Activated CD8-positive, alpha-beta memory T cell treated with anti-CD3 and anti-CD28 coated beads, Interleukin-2, amount 50 U/mL, for 4 hours (primary cell): ENCODE data around the gene RGS1.

Experiments
- DNase-seq: peaks from one replicate; pipeline ENCODE4 v3.0.0-alpha.2; 2020

The RGS1 gene

DNA sequence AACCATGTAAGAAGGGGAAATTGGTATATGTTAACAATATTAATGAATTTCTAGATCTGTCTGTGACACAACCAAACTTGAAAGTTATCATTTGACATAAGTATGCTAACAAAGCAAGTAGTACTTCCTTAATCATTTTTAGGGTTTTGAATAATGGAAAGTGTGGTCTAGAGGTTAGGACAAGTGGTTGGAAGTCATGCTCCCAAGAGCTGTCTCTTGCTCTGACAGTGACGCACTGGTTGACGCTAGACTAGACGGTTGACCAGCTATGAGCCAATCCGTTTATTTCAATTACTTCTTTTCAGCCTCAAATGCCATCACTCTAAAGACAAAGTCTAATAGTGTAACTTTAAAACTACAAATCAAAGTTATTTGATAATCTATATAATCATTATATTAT, 20.7 kb upstream of the RGS1 start:
- DNase-seq, result no peak

DNA sequence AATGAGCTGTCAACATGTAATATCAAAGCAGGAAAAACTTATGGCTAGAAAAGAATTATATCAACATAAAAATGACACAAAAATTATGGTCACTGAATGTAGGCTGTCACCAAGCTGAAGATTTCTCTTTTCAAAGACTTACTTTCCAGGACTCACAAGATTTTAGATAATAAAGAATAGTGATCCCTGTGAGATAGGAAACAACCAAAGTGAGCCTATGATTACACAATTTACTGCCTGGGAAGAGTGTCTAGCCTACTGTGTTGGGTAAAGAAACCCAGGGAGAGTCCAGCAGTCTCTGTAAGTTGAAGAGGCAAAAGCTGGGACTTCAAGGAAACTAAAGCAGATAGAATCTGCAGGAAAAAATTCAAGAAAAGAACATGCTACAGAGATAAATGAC, 20.2 kb upstream of the RGS1 start:
- no peak for DNase-seq

DNA sequence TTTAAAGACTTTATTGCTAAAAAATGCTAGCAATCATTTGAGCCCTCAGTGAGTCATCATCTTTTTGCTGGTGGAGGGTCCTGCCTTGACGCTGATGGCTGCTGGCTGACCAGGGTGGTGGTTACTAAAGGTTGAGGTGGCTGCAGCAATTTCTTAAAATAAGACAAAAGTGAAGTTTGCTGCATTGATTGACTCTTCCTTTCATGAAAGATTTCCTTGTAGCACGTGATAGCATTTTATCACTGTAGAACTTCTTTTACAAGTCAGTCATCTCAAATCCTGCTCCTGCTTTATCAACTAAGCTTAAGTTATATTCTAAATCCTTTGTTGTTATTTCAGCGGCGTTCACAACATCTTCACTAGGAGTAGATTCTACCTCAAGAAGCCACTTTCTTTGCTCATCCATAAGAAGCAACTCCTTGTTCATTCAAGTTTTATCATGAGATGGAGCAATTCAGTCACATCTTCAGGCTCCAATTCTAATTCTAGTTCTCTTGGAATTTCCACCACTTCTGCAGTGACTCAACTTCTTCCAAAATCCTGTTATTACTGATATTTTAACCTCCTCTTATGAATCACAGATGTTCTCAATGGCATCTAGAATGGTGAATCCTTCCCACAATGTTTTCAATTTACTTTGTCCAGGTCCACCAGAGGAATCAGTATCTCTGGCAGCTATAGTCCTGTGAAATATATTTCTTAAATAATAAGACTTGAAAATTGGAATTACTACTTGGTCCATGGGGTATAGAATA, 17.6 kb upstream of the RGS1 start:
- DNase-seq, result no peak

GRCh38 chr1:192559115-192560006, 16.2 kb upstream of the RGS1 start:
- no peak for DNase-seq

DNA sequence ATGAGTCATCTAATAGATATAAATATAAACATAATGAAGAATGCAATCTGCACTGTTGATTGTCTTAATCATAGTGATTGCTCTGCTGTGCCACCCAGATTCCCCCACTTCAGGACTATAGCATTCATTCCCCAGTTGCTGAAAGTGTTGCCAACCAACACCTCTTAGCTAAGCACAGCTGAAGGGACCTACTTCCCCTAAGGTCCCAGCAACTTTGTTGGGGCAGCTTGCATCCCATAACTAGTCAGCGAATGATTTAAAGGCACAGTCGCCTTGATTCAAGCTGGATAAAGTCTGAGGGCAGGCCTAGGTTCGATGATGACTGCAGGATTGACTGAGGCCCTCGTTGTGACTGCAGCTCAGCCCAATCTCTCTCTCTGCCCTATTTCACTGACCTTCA, 14.3 kb upstream of the RGS1 start:
- DNase-seq, result no peak

- DNase-seq, result no peak
These were observed 12.4 kb upstream of the RGS1 start for GRCh38 chr1:192563129-192563528.

DNA sequence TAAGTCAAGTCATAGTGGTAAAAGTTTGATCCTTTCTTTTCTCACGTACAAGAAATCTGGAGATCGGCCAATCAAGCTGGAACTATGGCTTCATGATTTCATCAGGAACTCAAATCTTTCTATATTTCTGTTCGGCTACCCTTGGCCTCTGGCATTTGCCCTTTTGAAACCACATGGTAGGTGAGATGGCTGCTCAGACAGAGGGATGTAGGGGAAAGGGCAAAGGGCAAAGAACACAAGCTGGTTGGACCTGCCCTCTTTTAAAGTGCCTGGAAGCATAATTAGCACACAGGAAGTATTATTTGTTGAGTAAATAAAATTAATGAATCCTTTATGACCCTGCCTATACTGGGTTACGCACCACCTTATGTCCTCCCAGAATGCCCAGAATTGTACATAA, 11.5 kb upstream of the RGS1 start:
- DNase-seq, result no peak

DNA sequence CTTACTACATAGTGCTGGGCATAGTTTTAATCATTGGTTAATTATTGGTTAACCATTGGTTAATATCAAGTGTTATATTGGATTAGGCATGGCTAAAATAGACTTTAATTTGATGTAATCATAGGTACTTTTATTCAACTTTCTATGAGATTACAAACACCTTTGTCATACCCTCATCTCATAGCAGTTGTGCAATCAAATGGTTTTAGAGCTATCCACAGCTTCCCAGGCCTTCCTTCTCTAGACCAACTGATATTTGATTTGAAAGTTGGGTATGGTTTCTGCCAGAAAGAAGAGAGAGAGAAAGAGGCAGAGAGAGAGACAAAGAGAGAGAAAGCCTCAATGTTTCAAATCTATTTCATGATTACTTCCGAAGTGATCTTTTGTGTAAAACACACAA, 9.6 kb upstream of the RGS1 start:
- no peak for DNase-seq

GRCh38 chr1:192566657-192567056, 8.9 kb upstream of the RGS1 start:
- DNase-seq, result no peak

DNA sequence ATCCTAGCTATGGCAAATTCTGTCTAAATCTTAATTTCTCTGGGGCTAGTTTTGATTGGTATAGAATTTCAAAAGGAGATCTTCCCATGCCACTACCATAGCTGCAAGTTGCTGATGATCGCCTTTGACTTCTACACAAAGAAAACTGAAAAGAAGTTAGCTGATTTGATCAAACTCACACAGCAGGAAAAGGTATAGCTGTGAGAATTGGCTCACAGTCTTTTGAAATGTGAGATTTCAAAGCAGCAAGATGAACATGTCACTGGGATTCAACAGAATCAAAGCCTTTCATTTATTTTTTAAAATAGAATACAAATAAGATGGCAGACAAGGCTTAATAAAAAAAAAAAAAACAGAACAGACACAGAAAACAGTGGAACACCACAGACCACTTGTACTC, 7.5 kb upstream of the RGS1 start:
- DNase-seq, result no peak

DNA sequence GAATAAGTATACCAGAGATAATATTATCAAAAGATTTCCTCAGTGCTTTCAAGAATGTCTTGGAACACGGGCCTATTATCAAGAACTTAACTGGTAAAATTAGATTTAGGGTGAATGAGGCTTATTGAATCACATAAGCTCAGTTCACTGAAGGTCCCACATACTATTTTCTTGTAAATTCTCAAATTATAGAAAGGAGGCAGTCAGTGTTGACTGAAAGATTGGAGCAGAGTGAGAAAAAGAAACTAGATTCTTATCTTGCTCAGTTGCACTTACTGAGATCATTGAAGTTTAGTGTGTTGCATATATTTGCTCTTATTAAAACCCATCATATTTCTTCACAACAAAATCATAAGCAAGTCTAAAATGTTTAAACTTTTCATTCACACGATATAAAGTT, 3.9 kb upstream of the RGS1 start:
- no peak for DNase-seq

- no peak for DNase-seq
These were observed 2.1 kb upstream of the RGS1 start for GRCh38 chr1:192573499-192573898.

GRCh38 chr1:192574073-192574472, 1.5 kb upstream of the RGS1 start:
- no peak for DNase-seq

DNA sequence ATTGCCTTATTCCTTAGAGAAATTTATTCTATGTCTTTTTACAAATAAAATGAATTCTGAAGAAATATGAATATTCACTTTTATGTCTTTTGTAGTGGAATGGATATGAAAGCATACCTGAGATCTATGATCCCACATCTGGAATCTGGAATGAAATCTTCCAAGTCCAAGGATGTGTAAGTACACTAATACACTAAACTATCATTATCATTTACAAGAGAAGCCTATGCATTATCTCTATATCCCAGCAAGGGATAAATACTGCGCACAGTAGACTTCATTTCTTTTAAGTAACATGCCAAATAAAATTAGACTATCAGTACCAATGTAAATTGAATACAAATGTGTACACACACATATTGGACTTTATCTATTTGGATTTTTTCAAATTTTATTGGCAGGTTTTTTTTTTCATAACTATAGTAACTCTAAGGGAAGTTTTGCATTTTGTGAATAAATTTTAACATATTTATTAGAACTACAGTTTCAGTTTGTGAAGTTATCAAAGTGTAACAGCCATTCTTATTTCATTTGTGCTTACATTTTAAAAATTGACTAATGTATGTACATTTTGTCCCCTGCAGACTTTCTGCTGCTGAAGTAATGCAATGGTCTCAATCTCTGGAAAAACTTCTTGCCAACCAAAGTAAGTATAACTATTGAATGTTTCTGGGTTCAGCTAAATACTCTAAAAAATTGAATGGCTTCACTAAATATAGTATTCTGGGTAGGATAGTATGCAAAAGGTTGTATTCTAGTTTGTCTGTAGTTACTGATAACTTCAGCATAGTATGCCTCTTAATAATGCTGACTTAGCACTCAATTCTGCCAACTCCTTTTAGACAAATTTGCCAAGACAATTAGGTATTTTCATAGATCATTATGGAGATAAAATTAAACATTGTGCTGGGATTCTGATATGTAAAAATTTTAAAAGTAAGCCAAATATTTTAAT, 894 bp downstream of the RGS1 start:
- DNase-seq, result no peak

DNA sequence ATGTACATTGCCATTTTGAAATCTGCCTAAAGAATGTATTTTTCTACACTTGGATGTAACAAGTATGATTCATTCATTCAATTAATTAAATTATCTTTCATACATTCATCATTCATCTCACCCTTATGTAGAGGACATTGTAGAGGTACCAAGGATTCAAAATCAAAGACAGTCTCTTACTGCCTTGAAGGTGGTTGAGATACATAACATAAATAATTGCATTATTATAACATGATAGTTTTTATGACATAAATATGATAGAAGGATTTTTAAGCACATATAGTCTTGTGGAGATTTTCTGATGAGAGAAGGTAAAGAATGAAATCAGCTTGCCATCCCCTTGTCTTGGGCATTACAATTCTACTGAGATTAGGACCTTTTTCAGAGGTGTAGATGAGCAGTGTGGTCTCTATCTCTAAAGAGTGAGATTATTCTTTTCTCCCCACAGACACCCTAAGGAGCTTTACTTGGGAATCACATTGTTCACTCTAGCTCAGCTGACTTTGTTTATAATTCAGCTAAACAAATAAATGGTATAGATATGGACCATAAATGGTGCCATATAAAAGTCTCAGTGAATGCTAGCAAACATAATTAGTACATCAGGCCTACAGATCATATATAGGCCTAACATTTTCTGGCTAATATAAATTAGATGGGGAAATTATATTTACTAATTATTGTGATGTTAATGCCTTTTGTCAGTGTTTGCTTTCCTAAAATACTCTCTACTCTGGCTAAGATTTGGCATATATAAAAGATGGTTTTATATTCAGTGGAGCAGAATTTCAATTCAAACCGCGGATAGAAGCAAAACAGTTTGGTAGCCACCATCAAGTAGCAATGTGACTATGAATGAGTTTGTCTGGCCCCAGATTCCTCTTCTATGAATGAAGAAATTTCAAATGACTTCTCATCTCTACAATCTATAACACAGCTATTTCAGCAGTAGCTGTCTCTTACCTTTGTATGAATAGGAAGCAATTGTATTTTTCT, 1.9 kb downstream of the RGS1 start:
- DNase-seq, result no peak

- no peak for DNase-seq
These were observed 2.8 kb downstream of the RGS1 start for GRCh38 chr1:192578144-192578909.

- no peak for DNase-seq
These were observed 3.6 kb downstream of the RGS1 start for GRCh38 chr1:192579010-192579738.

GRCh38 chr1:192580351-192580962, 4.9 kb downstream of the RGS1 start:
- no peak for DNase-seq

DNA sequence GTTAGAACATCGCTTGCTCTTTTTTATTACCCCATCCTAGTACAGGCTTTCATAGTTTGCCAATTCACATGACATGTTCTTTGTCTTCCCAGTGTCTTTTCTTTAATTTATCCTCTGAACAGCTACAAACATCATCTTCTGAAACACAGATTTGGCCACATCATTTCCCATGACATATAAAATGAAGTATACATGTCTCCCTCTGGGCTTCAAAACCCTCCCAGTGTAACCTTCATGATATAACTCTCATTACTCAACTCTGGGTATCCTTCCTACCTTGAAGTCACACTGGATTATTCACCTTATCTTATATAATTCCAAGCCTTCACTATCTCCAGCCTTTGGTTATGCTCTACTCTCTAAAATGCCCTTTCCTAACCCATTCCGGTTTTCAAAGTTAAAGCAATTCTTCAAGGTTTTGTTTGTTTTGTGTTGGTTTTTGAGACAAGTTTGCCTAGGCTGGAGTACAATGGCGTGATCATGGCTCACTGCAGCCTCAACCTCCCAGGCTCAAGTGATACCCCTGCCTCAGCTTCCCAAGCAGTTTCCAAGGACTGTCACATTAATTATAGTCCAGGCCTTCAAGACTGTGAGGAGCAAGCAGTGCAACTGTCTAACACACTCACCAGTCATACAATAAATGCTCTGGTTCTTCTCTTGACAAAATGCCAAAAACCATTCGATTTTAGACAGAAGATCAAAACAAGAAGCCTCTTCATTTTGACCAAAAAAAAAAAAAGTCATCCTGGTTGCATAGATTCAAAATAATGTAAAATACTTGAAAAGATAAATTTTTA, 5.8 kb downstream of the RGS1 start:
- no peak for DNase-seq
